Brain microvascular endothelial cell (primary cell): Measurements from ENCODE around the gene LIF.

Experiments
- DNase-seq: peaks from one replicate; pipeline ENCODE4 v3.0.0-alpha.2; 2020
- H3K27ac ChIP-seq: fragments of 250-450 bp; sonication (Bioruptor Pico); 2 replicates; pipeline ENCODE4 v1.5.1; 2020; ENCODE audit warnings: mild to moderate bottlenecking, moderate library complexity
- H3K27me3 ChIP-seq: fragments of 250-450 bp; sonication (Bioruptor Pico); replicated peaks from 2 replicates; pipeline ENCODE4 v1.5.1; 2020; ENCODE audit warnings: mild to moderate bottlenecking
- H3K36me3 ChIP-seq: fragments of 250-450 bp; sonication (Bioruptor Pico); replicated peaks from 2 replicates; pipeline ENCODE4 v1.5.1; 2020; ENCODE audit warnings: mild to moderate bottlenecking
- H3K4me3 ChIP-seq: 2 replicates; pipeline ENCODE4 v1.5.1; 2011; ENCODE audit warnings: low read depth, mild to moderate bottlenecking, control low read depth, low read length, moderate library complexity
- in situ Hi-C: cut with HindIII; loops from 2 replicates; pipeline ENCODE4 v1.10.0; 2017; ENCODE audit warnings: low sequenced_read_pairs, low pct_ligation_motif_present
- TF ChIP-seq, protein P1 (sequence below): IDR thresholded peaks from 2 replicates; pipeline ENCODE4 v1.5.1; 2011; ENCODE audit warnings: low read depth, mild to moderate bottlenecking, moderate library complexity, low read length, control low read depth, inconsistent platforms; ENCODE audit errors: missing control alignments

The LIF gene

DNA sequence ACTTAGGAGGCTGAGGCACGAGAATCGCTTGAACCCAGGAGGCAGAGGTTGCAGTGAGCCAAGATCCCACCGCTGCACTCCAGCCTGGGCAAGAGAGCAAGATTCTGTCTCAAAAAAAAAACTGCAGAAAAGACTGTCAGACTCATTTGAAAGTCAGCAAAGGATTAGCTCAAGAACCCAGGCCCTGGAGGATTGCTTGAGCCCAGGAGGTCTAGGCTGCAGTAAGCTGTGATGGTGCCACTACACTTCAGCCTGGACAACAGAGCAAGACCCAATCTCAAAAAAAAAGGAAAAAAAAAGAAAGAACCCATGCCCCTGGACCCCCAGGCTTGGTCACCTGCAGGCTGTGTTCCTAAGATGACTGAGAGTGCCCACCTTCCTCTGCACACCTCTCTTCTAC, 16.2 kb downstream of the LIF start:
- in situ Hi-C loops: no loop called here
- DNase-seq: no peak
- no peaks in the 10 kb centered on the region for H3K36me3 ChIP-seq
- no peak overlapping the region for H3K27ac ChIP-seq
- TF ChIP-seq, protein P1, sequence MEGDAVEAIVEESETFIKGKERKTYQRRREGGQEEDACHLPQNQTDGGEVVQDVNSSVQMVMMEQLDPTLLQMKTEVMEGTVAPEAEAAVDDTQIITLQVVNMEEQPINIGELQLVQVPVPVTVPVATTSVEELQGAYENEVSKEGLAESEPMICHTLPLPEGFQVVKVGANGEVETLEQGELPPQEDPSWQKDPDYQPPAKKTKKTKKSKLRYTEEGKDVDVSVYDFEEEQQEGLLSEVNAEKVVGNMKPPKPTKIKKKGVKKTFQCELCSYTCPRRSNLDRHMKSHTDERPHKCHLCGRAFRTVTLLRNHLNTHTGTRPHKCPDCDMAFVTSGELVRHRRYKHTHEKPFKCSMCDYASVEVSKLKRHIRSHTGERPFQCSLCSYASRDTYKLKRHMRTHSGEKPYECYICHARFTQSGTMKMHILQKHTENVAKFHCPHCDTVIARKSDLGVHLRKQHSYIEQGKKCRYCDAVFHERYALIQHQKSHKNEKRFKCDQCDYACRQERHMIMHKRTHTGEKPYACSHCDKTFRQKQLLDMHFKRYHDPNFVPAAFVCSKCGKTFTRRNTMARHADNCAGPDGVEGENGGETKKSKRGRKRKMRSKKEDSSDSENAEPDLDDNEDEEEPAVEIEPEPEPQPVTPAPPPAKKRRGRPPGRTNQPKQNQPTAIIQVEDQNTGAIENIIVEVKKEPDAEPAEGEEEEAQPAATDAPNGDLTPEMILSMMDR: no peak
- no peaks in the 10 kb centered on the region for H3K27me3 ChIP-seq
- no peak overlapping the region for H3K4me3 ChIP-seq

DNA sequence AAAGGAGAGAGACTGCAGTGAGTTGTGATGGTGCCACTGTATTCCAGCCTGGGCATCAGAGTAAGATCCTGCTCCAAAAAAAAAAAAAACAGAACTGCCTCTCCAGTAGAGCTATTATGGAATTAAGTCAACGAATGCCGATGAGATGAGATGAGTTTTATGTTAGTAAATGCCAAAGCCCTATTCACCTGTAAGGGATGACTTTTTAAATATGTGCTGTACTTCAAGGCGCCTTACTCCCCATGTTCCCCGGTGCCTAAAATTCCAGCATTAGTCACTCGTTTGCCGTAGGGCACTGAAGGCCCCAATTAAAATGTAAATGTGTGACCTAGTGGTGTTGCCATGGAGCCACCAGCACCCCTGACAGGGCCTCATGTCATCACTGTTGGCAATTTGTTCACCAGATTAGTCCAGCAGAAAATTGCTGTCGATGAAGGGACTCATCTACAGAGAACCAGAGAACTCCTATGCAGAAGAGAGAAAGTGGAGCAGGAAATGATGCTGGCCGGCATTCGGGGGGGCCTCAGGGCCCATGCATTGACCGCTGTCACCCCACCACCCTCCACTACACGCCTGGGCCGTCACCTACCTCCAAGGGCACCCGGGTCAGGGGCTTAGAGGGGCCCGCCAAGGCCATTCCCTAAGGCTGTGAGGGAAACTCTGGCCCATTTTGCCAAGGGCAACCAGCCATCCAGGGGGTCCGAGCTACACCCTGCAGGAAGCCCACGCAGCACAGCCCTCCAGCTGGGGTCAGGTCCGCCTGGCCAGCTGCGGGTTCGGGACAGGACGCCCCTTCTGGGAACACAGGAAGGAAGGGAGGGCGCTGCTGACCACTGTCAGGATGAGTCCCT, 17.8 kb downstream of the LIF start:
- no peak for DNase-seq
- H3K27me3 ChIP-seq: no peaks in the 10 kb centered on the region
- H3K36me3 ChIP-seq: no peaks in the 10 kb centered on the region
- TF ChIP-seq, protein P1: no peak
- no peak overlapping the region for H3K27ac ChIP-seq
- in situ Hi-C loops: no loop called here
- H3K4me3 ChIP-seq: no peak overlapping the region

DNA sequence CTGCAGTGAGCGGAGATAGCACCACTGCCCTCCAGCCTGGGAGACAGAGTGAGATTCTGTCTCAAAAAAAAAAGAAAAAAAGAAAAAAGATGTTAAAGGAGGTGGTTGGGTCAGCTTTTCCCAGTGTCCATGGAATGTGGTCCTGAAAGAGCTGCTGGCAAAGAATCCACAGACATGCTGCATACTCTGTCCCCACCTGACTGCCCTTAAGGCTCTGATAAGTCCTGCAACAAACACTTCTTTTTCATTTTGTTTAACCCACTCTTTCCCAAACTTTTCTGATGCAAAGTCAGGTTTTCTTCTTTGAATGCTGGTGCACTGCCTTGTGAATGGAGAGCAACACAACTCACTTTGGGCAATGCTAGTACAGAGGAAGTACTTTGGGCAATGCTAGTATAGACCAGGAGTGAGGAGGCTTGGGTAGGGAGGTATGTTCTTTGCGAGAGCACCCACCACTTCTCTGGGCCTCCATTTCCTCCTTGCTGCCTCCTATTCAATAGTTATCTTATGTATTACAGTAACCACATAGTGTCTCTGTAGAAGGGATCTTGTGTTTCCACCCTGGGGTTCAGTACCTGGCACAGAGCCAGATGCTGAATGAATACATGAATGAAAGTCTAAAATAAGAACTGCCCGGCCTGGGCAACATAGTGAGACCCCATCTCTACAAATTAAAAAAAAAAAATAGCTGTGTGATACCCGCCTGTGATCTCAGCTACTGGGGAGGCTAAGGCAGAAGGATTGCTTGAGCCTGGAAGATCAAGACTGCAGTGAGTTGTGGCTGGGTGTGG, 18.9 kb downstream of the LIF start:
- TF ChIP-seq, protein P1: no peak
- Histone ChIP-seq H3K36me3 (no peaks in the 10 kb centered on the region), H3K27ac (no peak overlapping the region), H3K27me3 (no peaks in the 10 kb centered on the region), H3K4me3 (no peak overlapping the region)
- in situ Hi-C loops: no loop called here
- no peak for DNase-seq

DNA sequence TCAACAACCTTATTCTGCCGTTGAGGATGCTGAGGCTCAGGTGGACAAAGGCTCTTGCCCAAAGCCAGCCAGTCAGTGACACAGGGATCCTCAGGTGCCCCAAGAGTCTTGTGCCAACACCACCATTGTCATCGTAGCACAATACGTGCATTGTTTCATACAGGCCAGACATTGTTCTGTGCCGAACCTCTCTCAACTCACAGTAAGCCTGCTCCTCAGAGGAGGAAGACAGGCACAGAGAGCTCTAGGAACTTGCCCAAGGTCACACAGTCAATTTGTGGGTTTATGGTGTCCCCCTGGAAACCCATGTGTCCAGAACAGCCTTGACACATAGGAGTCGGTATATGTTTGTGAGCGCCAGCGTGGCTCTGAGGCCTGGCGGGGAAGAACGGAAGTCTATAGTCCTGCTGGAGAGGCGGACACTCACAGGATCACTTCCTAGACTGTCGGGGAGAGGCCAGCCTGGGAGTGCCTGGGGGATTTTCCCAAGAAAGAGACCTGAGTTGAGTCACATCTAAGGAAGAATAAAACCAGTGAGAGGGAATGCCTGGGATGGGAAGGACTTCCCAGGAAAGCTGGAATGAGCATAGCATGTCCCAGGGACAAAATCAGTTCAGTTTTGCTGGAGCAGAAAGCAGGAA, 20.2 kb downstream of the LIF start:
- in situ Hi-C loops: no loop called here
- TF ChIP-seq, protein P1: no peak
- Histone ChIP-seq H3K27me3 (no peaks in the 10 kb centered on the region), H3K4me3 (no peak overlapping the region), H3K36me3 (no peaks in the 10 kb centered on the region), H3K27ac (no peak overlapping the region)
- DNase-seq: no peak

DNA sequence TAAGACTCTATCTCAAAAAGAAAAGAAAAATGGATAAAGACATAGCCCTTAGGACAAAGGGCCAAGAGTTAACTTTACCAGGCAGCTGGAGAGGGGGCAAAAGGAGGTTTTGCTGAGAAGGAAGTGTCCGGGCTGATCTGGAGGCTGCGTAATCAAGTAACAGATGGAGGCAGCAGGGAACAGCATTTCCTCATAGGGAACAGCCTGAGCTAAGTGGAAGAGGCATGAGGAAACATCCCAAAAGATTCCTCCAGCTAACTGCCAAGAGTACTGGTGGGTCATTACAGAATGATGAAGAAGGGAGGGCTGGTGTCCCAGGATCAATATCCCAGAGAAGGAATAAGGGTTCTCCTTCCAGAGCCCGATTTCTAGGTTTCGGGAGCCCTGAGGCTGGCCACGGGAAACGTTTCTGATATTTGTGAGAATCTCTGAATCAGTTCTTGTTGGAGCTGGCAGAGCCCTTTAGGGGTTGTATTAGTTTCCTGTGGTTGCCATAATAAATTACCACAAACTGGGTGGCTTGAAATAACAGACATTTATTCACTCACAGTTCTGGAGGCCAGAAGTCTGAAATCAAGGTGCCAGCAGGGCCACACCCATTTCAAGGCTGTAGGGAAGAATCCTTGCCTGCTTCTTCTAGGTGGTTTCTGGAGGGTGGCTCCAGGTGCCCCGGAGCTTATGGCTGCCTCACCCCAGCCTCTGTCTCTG, 21.2 kb downstream of the LIF start:
- no peaks in the 10 kb centered on the region for H3K36me3 ChIP-seq
- no peak overlapping the region for H3K27ac ChIP-seq
- no peaks in the 10 kb centered on the region for H3K27me3 ChIP-seq
- DNase-seq: no peak
- H3K4me3 ChIP-seq: no peak overlapping the region
- in situ Hi-C loops: no loop called here
- TF ChIP-seq, protein P1: no peak
